B cell (primary cell): ENCODE results near the gene PKNOX2. TPM values are rescaled to one million over a fixed set of nuclear protein-coding genes. Genes with fewer than 3 reads are reported as not detected.

Experiments used
- ATAC-seq: fragments of 200-7000 bp; cut with Tn5 transposase; one replicate; pipeline ENCODE4 v1.10.0; 2021; ENCODE audit warnings: low read depth, mild to moderate bottlenecking, moderate number of reproducible peaks, moderate library complexity
- CTCF ChIA-PET: fragments of 350-600 bp; sonication (Branson Sonifier 250); formaldehyde crosslinking; loops from one replicate; lab custom pipeline; 2021; ENCODE audit warnings: antibody characterized with exemption, inconsistent platforms; lab: Charles Lee
- POLR2A ChIA-PET: fragments of 350-600 bp; sonication (Branson Sonifier 250); formaldehyde crosslinking; loops from one replicate; lab custom pipeline; 2021; ENCODE audit warnings: antibody characterized with exemption; lab: Charles Lee
- DNase-seq: peaks from one replicate; pipeline ENCODE4 v3.0.0; 2013
- H2AFZ ChIP-seq: 2 replicates; pipeline ENCODE4 v1.6.1; 2012; ENCODE audit warnings: mild to moderate bottlenecking, low read depth, low read length; ENCODE audit not compliant: insufficient read depth, poor library complexity, severe bottlenecking
- H3K27ac ChIP-seq, 2 donors: 1 replicate in 1 of 2; 2 replicates in 1 of 2; pipeline ENCODE4 v1.5.1; 2012 to 2013; ENCODE audit warnings: low read length in 2 of 2, mild to moderate bottlenecking in 2 of 2, moderate library complexity in 1 of 2
- H3K27me3 ChIP-seq, 4 experiments: fragments of 200-600 bp in 1 of 4; sonication (generic) in 1 of 4; replicated peaks in 1 of 4; 1 replicate in 2 of 4; 2 replicates in 2 of 4; pipeline versions ENCODE4 v1.6.1 to v1.7.0; 2013 to 2016; ENCODE audit warnings: low read length in 3 of 4, mild to moderate bottlenecking in 2 of 4, mixed read lengths in 1 of 4, moderate library complexity in 1 of 4; ENCODE audit not compliant: insufficient read depth in 4 of 4, control insufficient read depth in 3 of 4; ENCODE audit errors: control extremely low read depth in 1 of 4
- H3K36me3 ChIP-seq, 2 experiments: replicated peaks in 1 of 2; 1 replicate in 1 of 2; 2 replicates in 1 of 2; pipeline versions ENCODE4 v1.6.1 to v1.7.1; 2013; ENCODE audit warnings: low read length in 1 of 2; ENCODE audit not compliant: insufficient read depth in 2 of 2, control insufficient read depth in 1 of 2; ENCODE audit errors: control extremely low read depth in 1 of 2, extremely low read depth in 1 of 2
- H3K4me1 ChIP-seq, 2 donors: fragments of 200-600 bp in 1 of 2; sonication (generic) in 1 of 2; 1 replicate in 1 of 2; 2 replicates in 1 of 2; pipeline versions ENCODE4 v1.5.1 to v1.6.1; 2013 to 2017; ENCODE audit warnings: low read length in 2 of 2; ENCODE audit not compliant: control insufficient read depth in 2 of 2, insufficient read depth in 2 of 2
- H3K4me2 ChIP-seq: replicated peaks from 2 replicates; pipeline ENCODE3; 2012; ENCODE audit warnings: mild to moderate bottlenecking, low read depth, low read length; ENCODE audit not compliant: poor library complexity, severe bottlenecking
- H3K4me3 ChIP-seq, 5 experiments: fragments of 200-600 bp in 1 of 5; sonication (generic) in 1 of 5; 1 replicate in 3 of 5; 2 replicates in 2 of 5; pipeline versions ENCODE4 v1.5.1 to v1.7.0; 2011 to 2016; ENCODE audit warnings: low read length in 4 of 5, mild to moderate bottlenecking in 4 of 5, low read depth in 2 of 5, control low read depth in 1 of 5, moderate library complexity in 1 of 5; ENCODE audit not compliant: insufficient read depth in 1 of 5; ENCODE audit errors: control extremely low read depth in 1 of 5, extremely low read depth in 1 of 5
- H3K79me2 ChIP-seq: fragments of 200-600 bp; sonication (generic); one replicate; pipeline ENCODE4 v1.6.0; 2016; ENCODE audit warnings: low read length; ENCODE audit not compliant: control insufficient read depth, insufficient read depth
- H3K9ac ChIP-seq: fragments of 200-600 bp; sonication (generic); 2 replicates; pipeline ENCODE4 v1.6.1; 2017; ENCODE audit warnings: mild to moderate bottlenecking, low read length, moderate library complexity
- H3K9me3 ChIP-seq, 3 donors: one replicate each; pipeline versions ENCODE4 v1.6.1 to v1.7.1; 2013; ENCODE audit warnings: low read length in 2 of 3; ENCODE audit not compliant: control insufficient read depth in 2 of 3, insufficient read depth in 1 of 3; ENCODE audit errors: control extremely low read depth in 1 of 3
- H4K20me1 ChIP-seq: 2 replicates; pipeline ENCODE4 v1.6.0; 2012; ENCODE audit warnings: mild to moderate bottlenecking, low read length; ENCODE audit not compliant: insufficient read depth, control insufficient read depth, poor library complexity, severe bottlenecking
- H3K27ac Mint-ChIP-seq: one replicate; pipeline ENCODE4 v1.8.0; 2021; ENCODE audit warnings: mixed read lengths
- H3K27me3 Mint-ChIP-seq: one replicate; pipeline ENCODE4 v1.8.0; 2021; ENCODE audit warnings: mixed read lengths
- H3K4me1 Mint-ChIP-seq: one replicate; pipeline ENCODE4 v1.8.0; 2021; ENCODE audit warnings: mixed read lengths
- H3K4me3 Mint-ChIP-seq: one replicate; pipeline ENCODE4 v1.8.0; 2021; ENCODE audit warnings: mixed read lengths
- H3K9me3 Mint-ChIP-seq: one replicate; pipeline ENCODE4 v1.8.0; 2022; ENCODE audit warnings: mixed read lengths; ENCODE audit not compliant: insufficient read depth
- EZH2 ChIP-seq: IDR thresholded peaks from 2 replicates; pipeline ENCODE4 v1.6.1; 2012; ENCODE audit warnings: borderline replicate concordance, low read depth, mild to moderate bottlenecking, moderate library complexity, low read length; ENCODE audit not compliant: insufficient read depth, poor library complexity, severe bottlenecking
- WGBS: methylation state at CpG from one replicate; pipeline ENCODE4 v1.1.5; 2013; ENCODE audit warnings: missing lambda C conversion rate; ENCODE audit not compliant: insufficient coverage; 5-methylcytosine and 5-hydroxymethylcytosine counted together
- intact Hi-C: fragments of 100-400 bp; cut with micrococcal nuclease; formaldehyde crosslinking; loops from one replicate; pipeline ENCODE4 v1.10.0; 2022
- polyA plus RNA-seq: library from polyadenylated mRNA; depleted of rRNA; stranded (reverse); fragments of >200 nt; gene quantifications from 2 replicates; pipeline ENCODE4 v1.2.3, GENCODE V29; 2012
- total RNA-seq, 2 donors: library from RNA; stranded (reverse); fragments of 120-200 nt in 1 of 2; gene quantifications; 1 replicate in 1 of 2; 2 replicates in 1 of 2; pipeline versions ENCODE4 v1.2.3 to v1.2.4, GENCODE V29; 2013 to 2022
- TF ChIP-seq, protein P1 (sequence below): fragments of 200-600 bp; IDR thresholded peaks from one replicate; pipeline ENCODE4 v1.8.0; 2022; ENCODE audit warnings: antibody characterized with exemption, mild to moderate bottlenecking

Gene PKNOX2
- total and polyA plus RNA-seq, 2 donors (not counting 1 experiment from before 2014, with no cell fraction given): not detected

DNA sequence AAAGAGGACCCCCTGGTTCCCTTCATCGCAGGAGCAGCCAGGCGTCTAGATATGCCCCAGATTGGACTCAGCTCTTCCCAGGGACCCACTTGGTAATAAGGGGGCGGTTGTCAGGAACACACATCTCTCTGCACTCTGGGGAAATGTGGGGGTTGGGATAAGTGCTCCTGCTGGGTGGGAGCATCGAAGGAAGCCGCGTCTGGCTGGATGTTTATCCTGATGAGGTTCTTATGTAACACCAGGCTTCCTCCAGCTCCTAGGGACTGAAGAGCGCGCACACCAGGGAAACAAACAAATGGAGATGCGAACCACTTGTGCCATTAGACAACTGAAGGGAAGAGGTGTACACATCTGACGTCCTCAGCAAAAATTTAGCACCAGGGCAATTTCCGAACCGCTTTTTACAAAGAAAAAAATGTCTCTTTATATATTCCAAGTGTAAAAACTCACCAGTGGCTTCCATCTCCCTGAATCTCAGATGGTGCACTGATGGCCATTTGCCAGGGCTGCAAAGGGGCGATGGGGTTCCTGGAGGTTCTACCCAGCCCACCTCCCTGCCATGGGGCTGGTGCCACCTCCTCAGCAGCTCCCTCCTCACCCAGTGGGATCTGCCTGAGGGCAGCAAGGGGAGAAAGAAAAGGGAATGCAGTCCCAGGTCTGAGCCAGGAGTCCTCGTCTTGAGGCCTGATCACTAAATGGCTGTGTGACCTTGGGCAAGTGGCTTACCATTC is 89.4 kb downstream of the PKNOX2 start:
- Histone ChIP-seq H3K4me3 (no peak overlapping the region), H3K27me3 (no peaks in the 10 kb centered on the region), H4K20me1 (no peaks in the 10 kb centered on the region), H3K9ac (no peak overlapping the region), H2AFZ (no peak overlapping the region), H3K27ac (no peak overlapping the region), H3K4me2 (no peak overlapping the region), H3K79me2 (no peaks in the 10 kb centered on the region), H3K36me3 (no peaks in the 10 kb centered on the region), H3K9me3 (no peaks in the 10 kb centered on the region), H3K4me1 (no peaks in the 10 kb centered on the region)
- ATAC-seq (no peak), DNase-seq (no peak)
- H3K9me3 Mint-ChIP-seq: no peaks in the 10 kb centered on the region
- no peak overlapping the region for H3K27ac Mint-ChIP-seq
- H3K4me1 Mint-ChIP-seq: no peaks in the 10 kb centered on the region
- no peak overlapping the region for H3K4me3 Mint-ChIP-seq
- 87% methylated on average over 14 of the region's 14 CpGs for WGBS
- POLR2A ChIA-PET: no interaction called here
- CTCF ChIA-PET: no interaction called here
- intact Hi-C loops: no loop called here
- peaks cover 10% of the 10 kb centered on the region for H3K27me3 Mint-ChIP-seq
- TF ChIP-seq, protein P1, sequence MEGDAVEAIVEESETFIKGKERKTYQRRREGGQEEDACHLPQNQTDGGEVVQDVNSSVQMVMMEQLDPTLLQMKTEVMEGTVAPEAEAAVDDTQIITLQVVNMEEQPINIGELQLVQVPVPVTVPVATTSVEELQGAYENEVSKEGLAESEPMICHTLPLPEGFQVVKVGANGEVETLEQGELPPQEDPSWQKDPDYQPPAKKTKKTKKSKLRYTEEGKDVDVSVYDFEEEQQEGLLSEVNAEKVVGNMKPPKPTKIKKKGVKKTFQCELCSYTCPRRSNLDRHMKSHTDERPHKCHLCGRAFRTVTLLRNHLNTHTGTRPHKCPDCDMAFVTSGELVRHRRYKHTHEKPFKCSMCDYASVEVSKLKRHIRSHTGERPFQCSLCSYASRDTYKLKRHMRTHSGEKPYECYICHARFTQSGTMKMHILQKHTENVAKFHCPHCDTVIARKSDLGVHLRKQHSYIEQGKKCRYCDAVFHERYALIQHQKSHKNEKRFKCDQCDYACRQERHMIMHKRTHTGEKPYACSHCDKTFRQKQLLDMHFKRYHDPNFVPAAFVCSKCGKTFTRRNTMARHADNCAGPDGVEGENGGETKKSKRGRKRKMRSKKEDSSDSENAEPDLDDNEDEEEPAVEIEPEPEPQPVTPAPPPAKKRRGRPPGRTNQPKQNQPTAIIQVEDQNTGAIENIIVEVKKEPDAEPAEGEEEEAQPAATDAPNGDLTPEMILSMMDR: no peak
- TF ChIP-seq EZH2: no peak

DNA sequence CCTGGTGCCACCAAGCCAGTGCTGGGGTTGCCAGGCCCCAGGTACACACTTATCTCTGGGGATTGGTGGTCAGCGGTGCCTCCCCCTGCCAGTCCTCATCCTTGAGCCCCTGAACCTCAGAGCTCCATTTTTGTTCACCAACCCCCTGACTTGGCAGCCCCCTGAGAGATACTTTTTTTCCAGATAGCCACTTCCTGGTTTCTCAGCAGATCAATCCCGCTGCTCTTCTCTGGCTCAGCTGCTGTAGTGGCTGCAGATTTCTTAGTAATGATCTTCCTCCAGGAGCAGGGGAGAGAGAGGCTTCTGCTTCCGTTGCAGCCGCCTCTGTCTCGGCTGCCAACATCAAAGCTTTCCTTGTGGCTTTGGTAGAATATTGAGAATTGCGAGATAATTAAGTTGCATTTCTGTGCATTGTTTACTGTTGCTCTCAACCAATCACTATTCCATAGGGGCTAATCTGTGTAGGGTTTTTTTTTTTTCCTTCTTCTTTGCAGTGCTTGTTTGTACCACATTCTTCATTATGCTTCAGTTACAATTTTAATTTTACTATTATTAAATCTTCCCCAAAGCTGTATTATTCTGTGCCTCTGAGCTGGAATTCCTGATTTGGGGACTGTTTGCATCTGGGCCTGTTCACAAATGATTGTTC is 92.1 kb downstream of the PKNOX2 start:
- Histone ChIP-seq H3K9ac (no peak overlapping the region), H4K20me1 (no peaks in the 10 kb centered on the region), H3K4me3 (no peak overlapping the region), H3K27me3 (no peaks in the 10 kb centered on the region), H3K9me3 (no peaks in the 10 kb centered on the region), H3K4me2 (no peak overlapping the region), H3K27ac (no peak overlapping the region), H3K36me3 (no peaks in the 10 kb centered on the region), H3K79me2 (no peaks in the 10 kb centered on the region), H2AFZ (no peak overlapping the region), H3K4me1 (no peaks in the 10 kb centered on the region)
- no peak overlapping the region for H3K4me3 Mint-ChIP-seq
- DNase-seq (no peak), ATAC-seq (no peak)
- H3K4me1 Mint-ChIP-seq: no peaks in the 10 kb centered on the region
- H3K9me3 Mint-ChIP-seq: no peaks in the 10 kb centered on the region
- no peak overlapping the region for H3K27ac Mint-ChIP-seq
- TF ChIP-seq EZH2: no peak
- TF ChIP-seq, protein P1: no peak
- H3K27me3 Mint-ChIP-seq: peaks cover 11% of the 10 kb centered on the region
- ChIA-PET CTCF (interaction anchor here (0.7 kb wide), 1 partner anchor 193 kb away, joined by 4 read pairs; no protein-coding TSS in a partner anchor), POLR2A (no interaction called here)
- WGBS: 81% methylated on average over 3 of the region's 6 CpGs
- intact Hi-C loops: no loop called here
